GM19193 (cell line): Measurements from ENCODE around the gene HERC3.

ENCODE experiments used
- POLR2A ChIP-seq: IDR thresholded peaks from 4 replicates; pipeline ENCODE4 v1.6.1; 2011; ENCODE audit not compliant: insufficient read depth, insufficient read length; ENCODE audit errors: extremely low read depth

The HERC3 gene

DNA sequence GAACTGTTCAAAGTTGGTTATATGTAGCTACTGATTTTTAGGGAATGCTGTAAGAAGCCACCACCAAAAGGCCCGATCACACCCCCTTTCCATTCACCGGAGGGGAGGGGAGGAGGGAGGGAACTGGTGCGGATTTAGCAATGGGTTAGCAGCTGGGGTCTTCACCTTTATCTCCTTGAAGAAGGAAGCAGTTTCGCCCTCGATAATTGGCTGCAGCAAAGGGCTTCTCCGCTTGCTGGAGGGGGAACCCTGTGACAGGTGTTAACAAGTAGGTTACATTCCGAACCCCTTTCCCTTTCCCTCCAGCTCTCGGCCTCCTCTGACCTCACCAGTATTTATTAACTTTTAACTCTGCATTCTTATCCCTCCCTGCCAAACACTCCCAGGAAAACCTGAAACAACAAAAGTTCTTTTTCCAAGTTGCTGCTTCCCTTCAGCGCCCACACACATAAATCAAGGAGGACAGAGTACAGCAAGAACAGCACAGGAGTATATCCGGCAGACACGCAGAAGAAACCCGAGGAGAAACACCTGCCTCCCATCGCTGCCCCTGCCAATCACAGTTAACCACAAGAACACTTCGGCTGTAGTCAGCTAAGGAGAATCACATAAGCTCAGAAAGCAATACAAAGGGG lies 145.1 kb downstream of the HERC3 start:
- TF ChIP-seq POLR2A = no peak

DNA sequence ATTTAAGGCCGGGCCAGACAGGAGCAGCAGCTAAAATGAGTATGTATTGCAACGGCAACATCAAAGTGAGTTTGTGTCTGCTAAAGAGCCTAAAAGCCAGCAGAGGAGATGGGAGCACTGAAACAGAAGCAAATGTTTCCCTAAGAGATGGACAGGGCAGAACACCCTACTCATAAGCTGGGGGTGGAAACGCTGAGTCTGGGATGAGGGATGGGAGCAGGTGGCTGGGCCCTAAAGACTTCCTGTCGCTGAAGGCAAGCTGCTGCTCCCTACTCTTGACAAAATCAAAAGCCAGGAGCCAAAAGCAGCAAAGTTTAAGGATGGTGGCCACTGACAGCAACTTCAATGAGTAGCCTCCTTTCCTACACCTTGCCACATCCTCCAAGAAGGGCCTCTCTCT lies 145.9 kb downstream of the HERC3 start:
- TF ChIP-seq POLR2A = no peak

DNA sequence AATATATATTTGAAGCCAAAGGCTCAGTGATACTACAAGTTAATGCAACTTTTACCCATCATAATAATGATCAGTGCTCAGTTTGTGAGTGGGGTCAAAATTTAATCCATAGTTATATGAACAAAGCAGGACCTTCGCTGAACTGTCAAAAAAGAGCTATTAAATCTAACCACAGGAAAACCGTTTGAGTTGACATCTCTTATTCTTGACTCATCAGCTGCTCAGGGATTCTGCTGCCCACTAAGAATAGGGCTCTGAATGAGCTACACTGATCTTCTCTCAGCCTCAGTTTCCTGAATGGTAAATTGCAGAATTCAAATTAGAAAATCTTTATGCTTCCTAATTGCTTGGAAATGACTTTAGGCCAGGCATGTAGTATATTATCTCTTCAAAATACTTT lies 150.3 kb downstream of the HERC3 start:
- TF ChIP-seq POLR2A = no peak

DNA sequence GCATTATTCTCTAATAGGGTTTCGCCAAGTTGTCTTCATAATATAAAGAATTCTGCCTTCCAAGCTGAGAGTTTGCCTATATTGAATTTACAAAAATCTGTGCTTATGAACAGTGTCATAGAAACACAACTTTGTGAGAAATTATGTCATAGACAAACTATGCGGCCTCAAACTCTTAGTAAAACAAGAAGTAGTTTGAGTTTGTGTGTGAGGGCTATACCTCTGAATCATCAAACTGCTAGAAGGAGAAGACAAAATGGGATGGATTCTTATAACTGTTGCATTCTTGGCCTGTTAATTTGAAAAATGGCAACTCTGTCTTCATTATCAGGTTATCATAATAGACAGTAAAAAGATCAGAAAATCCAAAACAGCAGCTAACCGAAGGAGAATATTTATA lies 151.4 kb downstream of the HERC3 start:
- no peak for TF ChIP-seq POLR2A

- no peak for TF ChIP-seq POLR2A
These were observed 152.3 kb downstream of the HERC3 start for GRCh38 chr4:88744609-88745008.

- TF ChIP-seq POLR2A = no peak
These were observed 152.9 kb downstream of the HERC3 start for GRCh38 chr4:88745175-88745574.

DNA sequence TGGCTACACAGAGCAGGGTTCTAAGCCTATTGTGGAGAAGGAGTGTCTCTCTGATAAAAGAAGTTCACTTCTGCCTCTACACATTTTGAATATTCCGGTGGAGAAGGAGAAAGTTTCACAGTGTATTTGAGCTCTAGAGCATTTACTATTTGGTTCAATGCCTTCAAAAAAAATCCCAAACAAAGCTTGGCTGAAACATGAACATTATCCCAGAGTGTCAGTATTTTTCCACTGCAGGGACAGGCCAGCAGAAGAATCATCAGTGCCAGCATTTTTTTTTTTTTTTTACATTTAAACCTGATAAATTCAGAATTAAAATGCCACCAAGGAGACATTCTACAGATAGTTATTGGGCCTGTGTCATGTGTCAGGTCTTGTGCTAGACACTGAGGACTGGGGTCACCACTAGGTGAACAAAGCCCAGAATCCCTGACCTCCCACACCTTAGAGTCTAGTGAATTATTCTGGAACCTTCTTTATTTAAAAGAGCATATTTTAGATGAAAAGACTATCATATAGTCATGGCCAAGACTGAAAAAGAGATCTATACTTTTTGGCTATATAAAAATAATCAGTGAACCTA lies 153.4 kb downstream of the HERC3 start:
- no peak for TF ChIP-seq POLR2A

- TF ChIP-seq POLR2A = no peak
These were observed 153.9 kb downstream of the HERC3 start for GRCh38 chr4:88746206-88746605.

DNA sequence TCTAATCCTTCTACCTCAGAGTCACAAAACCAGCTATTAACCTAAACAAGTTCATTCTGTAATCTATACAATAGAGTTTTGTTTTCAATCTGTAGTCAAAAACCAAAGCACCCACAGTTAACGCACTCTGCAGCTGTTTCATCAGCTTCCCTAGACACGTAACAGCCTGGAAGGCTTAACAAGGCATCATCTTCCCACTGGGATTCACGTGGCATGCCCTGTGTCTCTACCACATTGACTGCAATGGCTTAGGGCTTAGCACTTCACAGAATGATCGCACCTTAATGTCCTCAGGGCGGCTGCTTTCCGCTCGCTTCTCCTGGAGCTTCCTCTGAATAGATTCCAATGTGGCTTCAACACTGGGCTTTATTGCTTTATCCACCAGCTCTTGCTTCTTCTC lies 155.1 kb downstream of the HERC3 start:
- TF ChIP-seq POLR2A = no peak

DNA sequence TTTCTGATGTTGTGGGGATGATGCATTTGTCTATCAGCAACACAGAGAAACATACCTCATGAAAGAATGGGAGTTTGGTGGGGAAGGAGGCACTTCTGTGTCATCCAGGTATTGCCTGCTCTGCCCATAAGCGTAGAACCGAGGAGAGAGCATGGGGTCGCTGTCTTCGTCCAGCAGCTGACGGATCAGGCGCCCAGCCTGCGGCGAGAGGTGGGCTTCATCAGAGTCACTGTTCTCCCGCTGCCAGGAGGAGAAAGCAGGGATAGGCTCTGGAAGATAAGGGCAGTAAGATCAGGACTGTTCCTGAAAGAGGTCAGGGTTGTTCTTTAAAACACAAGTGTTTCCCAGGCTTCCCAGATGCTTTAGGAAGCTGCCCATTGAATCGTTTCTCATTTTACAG lies 158.1 kb downstream of the HERC3 start:
- TF ChIP-seq POLR2A = no peak

DNA sequence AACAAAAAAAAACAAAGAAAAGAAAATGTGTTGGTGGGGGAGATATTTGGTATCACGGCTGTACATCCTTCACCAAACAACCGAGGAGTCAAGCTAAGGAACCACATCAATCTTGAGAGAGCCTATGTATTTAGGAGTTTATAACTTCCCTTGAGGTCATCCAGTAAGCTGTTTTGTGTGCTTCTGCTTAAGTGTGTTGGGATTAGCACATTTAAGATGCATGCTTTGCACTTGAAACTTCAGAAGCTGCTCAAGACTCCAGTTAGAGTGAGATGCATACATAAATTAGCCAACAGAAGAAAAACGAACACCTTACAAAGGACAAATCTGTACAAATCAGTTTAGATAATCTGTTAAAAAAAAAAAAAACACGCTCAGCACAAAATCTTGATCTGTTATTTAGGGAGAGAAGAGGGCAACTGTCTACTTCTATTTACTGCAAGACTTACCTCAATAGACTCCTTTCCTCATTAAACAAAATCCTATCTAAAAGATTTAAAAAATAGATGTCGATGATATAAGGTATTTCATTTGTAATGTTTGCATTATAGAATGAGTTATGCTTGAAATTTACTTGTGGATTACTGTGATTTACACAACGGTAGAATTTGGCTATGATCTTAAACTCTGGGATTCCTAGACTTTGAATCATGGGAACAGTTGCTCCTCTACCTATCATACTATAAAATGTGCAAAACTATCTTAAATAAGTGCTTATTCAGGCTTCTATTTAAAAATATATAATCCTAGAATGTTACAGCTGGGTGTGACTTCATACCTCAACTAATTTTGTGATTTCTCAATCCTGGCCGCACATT lies 159.2 kb downstream of the HERC3 start:
- TF ChIP-seq POLR2A = no peak

GRCh38 chr4:88752076-88752463 lies 159.8 kb downstream of the HERC3 start:
- no peak for TF ChIP-seq POLR2A

DNA sequence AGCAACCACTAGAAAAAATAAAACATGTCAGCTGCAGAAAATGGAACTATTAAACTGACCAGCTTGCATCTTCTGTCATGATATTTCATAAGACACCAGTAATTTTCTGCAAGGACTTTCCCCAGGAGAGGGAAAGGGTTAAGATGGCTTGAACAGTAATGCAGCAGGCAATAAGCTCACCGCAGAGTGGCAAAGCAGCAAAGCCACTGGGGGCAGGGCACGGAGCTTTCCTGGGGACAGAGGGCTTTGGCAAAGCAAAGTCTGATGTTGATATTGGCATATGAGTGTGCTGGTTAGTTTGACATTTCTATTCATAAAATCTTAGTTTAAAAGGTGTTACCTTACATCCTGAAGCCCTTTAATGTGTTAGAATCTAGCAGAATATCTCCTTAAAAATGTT lies 160.5 kb downstream of the HERC3 start:
- TF ChIP-seq POLR2A = no peak

- TF ChIP-seq POLR2A = no peak
These were observed 161.6 kb downstream of the HERC3 start for GRCh38 chr4:88753658-88754571.

- TF ChIP-seq POLR2A = no peak
These were observed 162.5 kb downstream of the HERC3 start for GRCh38 chr4:88754796-88755195.

- TF ChIP-seq POLR2A = no peak
These were observed 163.2 kb downstream of the HERC3 start for GRCh38 chr4:88755454-88755853.

GRCh38 chr4:88756149-88756548 lies 163.9 kb downstream of the HERC3 start:
- no peak for TF ChIP-seq POLR2A
